ENCODE measurements around the gene CLCN4.
A peak's percentile ranks its signal among the peaks of the same experiment; 100 is the strongest.

The CLCN4 gene

DNA sequence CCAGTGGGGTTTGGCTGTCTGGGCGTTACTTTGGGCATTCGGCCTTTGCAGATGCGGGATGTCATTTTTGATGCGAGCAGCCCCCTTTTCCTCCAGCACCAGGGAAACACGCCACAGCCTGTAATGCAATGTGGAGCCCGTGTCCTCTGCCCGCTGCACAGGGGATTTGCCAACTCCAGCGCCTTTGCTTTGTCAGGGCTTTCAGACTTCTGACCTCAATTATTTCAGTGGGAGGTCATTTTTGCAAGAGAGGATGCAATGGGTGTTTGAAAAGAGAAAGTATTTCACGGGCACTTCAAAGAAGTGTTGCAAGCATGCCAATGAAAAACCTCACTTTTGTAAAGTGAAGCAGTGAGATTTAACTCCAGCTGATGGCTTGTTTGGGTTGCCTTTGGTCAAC, 11.5 kb downstream of the CLCN4 start:
- DNase-seq, result no peak

DNA sequence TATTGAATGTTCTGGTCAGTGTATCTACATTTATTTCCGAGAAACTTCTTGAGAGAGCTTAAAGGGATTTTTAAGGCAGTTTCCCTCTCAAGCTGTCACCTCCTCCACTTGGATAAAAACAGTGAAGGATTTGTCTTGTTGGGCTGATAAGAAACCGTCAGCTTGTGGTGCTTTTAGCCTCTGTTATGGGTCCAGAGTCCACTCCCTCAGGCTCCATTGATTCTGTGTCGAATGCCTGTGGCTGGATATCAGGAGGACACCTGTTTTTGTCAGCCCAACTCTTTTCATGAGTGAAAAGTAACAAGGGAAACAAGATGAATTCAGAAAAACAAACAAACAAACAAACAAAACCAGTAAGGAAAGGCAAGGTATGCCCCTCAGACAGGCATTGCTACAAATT, 12.4 kb downstream of the CLCN4 start:
- no peak for DNase-seq

DNA sequence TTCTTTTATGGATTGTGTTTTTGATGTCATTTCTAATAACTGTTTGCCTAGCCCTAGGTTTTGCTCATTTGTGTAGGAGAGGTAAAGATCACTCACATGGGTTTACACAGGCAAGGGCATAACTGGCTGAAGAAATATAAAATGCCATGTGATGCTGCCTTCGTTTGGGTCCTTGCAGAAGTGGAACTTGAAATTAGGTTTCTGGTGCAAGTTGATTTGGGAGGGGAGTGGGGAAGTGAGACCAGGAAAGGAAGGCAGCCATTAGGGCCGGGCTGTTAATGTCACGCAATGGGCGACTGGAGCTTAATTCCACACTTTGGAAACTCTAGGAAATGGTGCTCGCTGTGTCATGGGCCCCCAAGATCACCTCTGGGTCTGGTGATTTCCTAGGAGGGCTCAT, 14.5 kb downstream of the CLCN4 start:
- no peak for DNase-seq

DNA sequence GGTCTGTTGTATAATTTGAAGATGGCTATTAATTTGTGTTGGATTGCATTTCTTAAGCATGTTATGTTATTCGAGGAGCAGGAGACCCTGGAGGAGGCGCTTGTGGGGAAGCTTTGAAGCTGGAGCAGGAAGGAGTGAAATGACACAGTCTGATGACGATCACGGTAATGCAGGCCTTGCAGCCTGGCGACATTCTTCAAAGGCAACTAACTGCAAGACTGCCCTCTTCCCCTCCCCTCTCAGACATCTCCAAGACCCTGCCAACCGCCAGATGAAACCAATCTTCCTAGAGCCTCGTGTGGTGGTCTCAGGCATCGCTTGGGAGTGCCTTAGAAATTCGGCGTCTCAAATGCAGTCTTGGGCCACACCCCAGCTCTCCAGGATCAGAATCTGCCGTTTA, 16.1 kb downstream of the CLCN4 start:
- DNase-seq, result no peak

- DNase-seq, result no peak
These were observed 16.6 kb downstream of the CLCN4 start for GRCh38 chrX:10173331-10173900.

- no peak for DNase-seq
These were observed 17.3 kb downstream of the CLCN4 start for GRCh38 chrX:10174051-10174450.

GRCh38 chrX:10174810-10175209, 18.0 kb downstream of the CLCN4 start:
- no peak for DNase-seq

GRCh38 chrX:10175319-10175871, 18.6 kb downstream of the CLCN4 start:
- no peak for DNase-seq

GRCh38 chrX:10176121-10177003, 19.6 kb downstream of the CLCN4 start:
- DNase-seq, result no peak

GRCh38 chrX:10177004-10177396, 20.2 kb downstream of the CLCN4 start:
- no peak for DNase-seq

DNA sequence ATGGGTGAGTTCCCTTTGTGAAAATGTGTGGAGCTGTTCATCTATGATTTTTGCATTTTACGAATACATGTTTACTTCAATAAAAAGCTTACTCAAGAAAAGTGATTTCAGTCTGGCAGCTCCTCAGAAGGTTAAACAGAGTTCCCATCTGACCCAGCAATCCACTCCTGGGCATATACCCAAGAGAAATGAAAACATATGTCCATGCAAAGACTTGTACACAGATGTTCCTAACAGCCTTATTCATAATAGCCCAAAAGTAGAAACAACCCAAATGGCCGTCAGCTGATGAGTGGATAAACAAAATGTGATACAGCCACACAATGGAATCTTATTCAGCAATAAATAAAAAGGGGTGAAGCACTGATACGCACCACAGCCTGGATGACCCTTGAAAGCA, 20.8 kb downstream of the CLCN4 start:
- no peak for DNase-seq

DNA sequence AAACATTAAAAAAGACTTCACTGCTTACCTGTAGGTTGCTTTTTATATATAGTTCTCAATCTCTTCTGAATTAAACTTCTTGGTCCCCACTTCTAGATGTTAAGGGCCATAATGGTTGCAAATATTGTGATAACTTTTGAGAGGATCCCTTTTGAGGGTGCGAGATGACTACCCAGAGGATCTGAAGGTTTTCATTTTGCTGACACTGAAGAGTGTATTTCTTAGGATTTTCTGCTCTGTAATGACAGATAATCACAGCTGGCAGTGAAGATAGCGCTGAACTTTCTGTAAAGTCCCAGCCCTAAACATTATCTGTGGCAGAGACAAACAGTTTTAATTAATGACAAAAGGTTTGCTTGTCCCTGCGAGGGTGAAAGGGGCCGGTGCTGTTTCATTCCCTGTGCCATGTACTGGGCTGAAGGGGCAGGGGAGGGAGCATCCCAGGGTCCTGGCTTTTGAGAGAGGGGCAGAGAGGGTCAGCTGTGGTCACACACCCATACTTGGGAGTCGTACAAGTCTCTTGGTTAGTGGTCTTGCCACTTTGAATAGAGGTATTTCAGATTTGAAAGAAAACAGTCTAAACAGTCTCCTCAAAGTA, 22.2 kb downstream of the CLCN4 start:
- no peak for DNase-seq

- DNase-seq, result no peak
These were observed 27.0 kb downstream of the CLCN4 start for GRCh38 chrX:10183760-10184159.

GRCh38 chrX:10184411-10184810, 27.6 kb downstream of the CLCN4 start:
- DNase-seq, result no peak

- no peak for DNase-seq
These were observed 29.6 kb downstream of the CLCN4 start for GRCh38 chrX:10186355-10186754.

DNA sequence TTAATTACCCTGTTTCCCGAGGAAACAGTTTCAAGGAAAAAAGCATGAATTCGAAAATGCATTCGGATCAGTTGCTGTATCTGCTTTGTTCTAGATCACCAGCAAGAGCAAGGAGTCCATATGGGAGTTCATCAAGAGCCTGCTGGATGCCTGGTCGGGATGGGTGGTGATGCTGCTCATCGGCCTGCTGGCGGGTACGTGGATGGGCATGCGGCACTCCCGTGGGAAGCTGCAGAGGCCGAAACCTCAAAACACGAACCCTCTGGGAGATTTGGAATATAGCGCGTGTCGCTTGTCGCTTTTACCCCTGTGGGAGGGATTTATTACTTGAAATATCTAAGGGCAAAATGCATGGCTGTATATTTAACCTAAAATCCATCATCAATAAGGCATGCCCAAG, 30.6 kb downstream of the CLCN4 start:
- DNase-seq, result no peak

DNA sequence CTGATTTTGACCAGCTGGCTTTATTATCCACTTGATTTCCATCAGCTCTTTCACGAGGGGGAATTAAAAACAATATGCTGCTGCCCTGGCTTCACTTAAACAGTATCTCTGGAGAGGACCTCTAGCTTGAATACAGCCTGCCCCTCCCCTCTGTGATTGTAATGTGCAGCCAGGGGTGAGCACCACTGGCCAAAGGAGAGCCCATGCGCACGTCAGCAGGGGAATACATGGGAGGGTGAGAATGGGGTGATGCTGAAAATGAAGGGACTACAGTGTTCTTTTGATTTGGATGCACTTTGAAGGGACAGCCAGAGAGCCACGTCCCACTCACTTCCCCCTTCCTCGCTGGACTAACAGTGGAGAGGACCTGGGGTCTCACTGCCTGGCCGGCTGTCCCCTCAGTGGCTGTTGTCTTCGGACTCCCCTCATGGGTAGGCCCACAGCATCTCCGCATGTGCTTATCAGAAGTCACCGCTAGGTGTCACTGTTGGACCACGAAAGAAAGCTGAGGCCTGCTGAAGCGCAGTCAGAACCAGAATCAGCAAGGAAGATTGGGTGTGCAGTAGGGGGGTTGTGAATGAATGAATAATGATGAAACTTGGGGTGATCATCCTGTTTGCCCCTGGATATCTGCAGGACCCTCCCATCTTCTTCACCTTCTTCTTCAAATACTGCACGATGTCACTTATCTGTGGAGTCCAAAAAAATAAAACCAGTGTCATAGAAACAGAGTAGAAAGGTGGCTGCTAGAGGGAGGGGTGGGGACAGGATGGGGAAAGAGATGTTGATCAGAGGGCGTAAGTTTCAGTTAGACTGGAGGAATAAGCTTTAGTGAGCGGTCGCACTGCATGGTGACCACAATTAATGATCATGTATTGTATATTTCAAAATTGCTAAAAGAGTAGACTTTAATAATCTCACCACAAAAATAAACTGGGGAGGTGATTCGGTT, 32.8 kb downstream of the CLCN4 start:
- peak; percentile 30 to 69 (median 54) for DNase-seq

DNA sequence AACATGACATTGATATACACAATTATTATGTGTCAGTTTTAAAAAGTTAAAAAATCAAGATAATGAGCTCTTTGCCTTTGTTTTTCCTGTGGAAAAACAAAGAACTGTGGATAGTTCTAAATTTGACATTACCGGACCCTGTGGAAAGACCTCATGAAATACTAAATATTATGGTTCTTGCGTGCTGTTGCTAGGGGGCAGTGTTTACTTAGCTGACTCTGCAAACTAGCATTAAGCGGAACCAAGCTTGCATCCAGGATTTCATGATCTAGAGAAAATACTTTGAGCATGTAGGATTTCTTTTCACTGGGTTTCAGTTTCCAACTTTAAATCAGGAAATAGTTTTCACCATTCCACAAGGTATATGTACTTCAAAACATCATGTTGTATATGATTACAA, 33.6 kb downstream of the CLCN4 start:
- DNase-seq, result no peak

GRCh38 chrX:10193587-10193986, 36.8 kb downstream of the CLCN4 start:
- DNase-seq, result no peak

- DNase-seq, result no peak
These were observed 38.6 kb downstream of the CLCN4 start for GRCh38 chrX:10195425-10195824.

DNA sequence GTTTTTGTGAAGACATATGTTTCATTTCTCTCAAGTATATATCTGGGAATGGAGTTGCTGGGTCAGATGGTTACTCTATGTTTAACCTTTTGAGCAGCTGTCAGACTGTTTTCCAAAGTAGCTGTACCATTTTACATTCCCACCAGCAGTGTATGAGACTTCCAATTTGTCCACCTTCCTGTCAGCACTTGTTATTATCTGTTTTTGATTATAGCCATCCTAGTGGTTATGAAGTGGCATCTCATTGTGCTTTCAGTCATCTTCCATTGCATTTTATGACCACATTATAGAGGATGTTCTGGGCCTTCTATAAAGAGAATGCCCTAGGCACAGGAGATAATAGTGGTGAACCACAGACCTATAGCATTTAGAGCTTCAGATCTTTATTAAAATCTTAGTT, 39.2 kb downstream of the CLCN4 start:
- no peak for DNase-seq

DNA sequence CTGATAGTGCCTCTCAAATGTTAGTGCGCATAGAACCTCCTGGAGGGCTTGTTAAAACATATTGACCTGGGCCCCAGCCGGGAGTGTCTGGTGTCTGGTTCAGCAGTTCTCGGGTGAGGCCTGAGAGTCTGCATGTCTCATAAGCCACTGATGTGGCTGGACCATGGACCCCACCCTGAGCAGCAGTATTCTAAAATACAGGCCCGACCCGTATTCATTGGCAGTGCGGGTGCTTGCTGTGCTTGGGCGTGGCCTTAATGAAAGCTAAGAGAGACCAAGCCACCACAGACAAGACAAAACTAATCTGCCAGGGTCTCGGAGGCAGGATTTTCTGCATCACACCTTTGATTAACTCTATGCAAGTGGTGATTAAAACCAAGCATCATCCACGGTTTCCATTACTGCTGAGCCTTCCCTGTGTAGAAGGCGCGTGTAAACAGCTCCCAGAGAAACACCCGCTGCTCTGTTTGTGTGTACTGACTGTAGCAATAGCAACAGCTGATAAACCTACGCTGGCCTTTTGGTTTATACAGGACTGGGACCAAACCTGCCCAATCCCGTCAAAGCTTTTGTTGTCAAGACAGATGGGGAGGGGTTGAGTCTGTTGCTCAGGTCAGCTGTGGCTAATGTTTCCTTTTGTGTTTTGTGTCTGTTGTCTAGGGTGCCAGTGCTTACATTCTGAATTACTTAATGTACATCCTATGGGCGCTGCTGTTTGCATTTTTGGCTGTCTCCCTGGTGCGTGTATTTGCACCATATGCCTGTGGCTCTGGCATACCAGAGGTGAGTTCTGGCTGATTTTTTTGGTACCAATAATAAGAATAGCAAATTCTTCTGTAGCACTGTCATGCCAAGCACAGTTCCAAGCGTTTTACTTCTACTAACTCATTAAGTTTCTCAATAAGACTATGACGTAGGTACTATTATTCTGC, 40.8 kb downstream of the CLCN4 start:
- DNase-seq, result no peak

Measured in activated naive CD4-positive, alpha-beta T cell (primary cell).